Endometrial microvascular endothelial cells (primary cell): Measurements from ENCODE around the gene ZNF600. TPM values are rescaled to one million over a fixed set of nuclear protein-coding genes. Genes with fewer than 3 reads are reported as not detected.

Experiments used
- total RNA-seq: library from RNA; depleted of rRNA; stranded (reverse); fragments of >200 nt; gene quantifications from one replicate; pipeline ENCODE4 v1.2.3, GENCODE V29; 2015; ENCODE audit errors: inconsistent ontology term

The ZNF600 gene
- total RNA-seq, 1 donor from 2014 or later, result 1.0 TPM

Other genes starting within 250 kb of the ZNF600 start
- 8.3 TPM for gene ZNF701, start 216.5 kb downstream of the ZNF600 start, total RNA-seq
- 17.8 TPM for gene ZNF83, start 148.4 kb downstream of the ZNF600 start, total RNA-seq
- gene ZNF611, start 51.7 kb downstream of the ZNF600 start, total RNA-seq, result 6.7 TPM
- gene ZNF28, start 34.8 kb upstream of the ZNF600 start, total RNA-seq, result 8.5 TPM
- 10.8 TPM for gene ZNF468, start 70.8 kb upstream of the ZNF600 start, total RNA-seq
- gene ZNF320, start 110.8 kb upstream of the ZNF600 start, total RNA-seq, result 2.3 TPM
- gene ZNF888, start 136.6 kb upstream of the ZNF600 start, total RNA-seq, result 2.7 TPM
- 6.2 TPM for gene ZNF816, start 176.1 kb upstream of the ZNF600 start, total RNA-seq
- not detected for gene ERVV-1, start 227.1 kb upstream of the ZNF600 start, total RNA-seq